Body of pancreas (tissue), 4 donors: ENCODE results near the gene ANKRD55. TPM values are rescaled to one million over a fixed set of nuclear protein-coding genes. Genes with fewer than 3 reads are reported as not detected.

Experiments
- ATAC-seq: fragments of 150-250 bp; one replicate; pipeline ENCODE4 v1.9.1; 2016
- DNase-seq, 4 donors: peaks; one replicate each; pipeline ENCODE4 v3.0.0-alpha.2; 2019
- H3K27ac ChIP-seq, 4 donors: fragments of 200-600 bp; sonication (generic); 1 replicate in 3 of 4; 2 replicates in 1 of 4; pipeline versions ENCODE4 v1.5.1 to v1.6.1; 2016 to 2019; ENCODE audit warnings: mild to moderate bottlenecking in 1 of 4, mixed read lengths in 1 of 4, moderate library complexity in 1 of 4
- H3K27me3 ChIP-seq, 2 donors: fragments of 200-600 bp; sonication (generic); one replicate each; pipeline ENCODE4 v1.6.0; 2016; ENCODE audit warnings: mild to moderate bottlenecking in 1 of 2
- H3K36me3 ChIP-seq, 2 donors: fragments of 200-600 bp; sonication (generic); replicated peaks in 1 of 2; 2 replicates each; pipeline ENCODE4 v1.5.1; 2016; ENCODE audit warnings: low read depth in 2 of 2; ENCODE audit not compliant: insufficient read depth in 1 of 2
- H3K4me1 ChIP-seq: fragments of 200-600 bp; sonication (generic); one replicate; pipeline ENCODE4 v1.6.0; 2016
- H3K4me3 ChIP-seq, 2 donors: fragments of 200-600 bp; sonication (generic); 1 replicate in 1 of 2; 2 replicates in 1 of 2; pipeline ENCODE4 v1.5.1; 2016 to 2019
- H3K9me3 ChIP-seq, 3 donors: fragments of 200-600 bp; sonication (generic); 1 replicate in 2 of 3; 2 replicates in 1 of 3; pipeline ENCODE4 v1.5.1; 2016
- CTCF ChIP-seq, 7 experiments: fragments of 450-650 bp in 4 of 7; fragments of 200-600 bp in 3 of 7; sonication (generic) in 3 of 7; IDR thresholded peaks; one replicate each; pipeline ENCODE4 v1.5.1; 2016 to 2019; ENCODE audit warnings: antibody characterized with exemption in 7 of 7
- POLR2A ChIP-seq, 3 donors: fragments of 450-650 bp; IDR thresholded peaks; one replicate each; pipeline ENCODE4 v1.6.1; 2016; ENCODE audit warnings: antibody characterized with exemption in 3 of 3, mild to moderate bottlenecking in 2 of 3
- WGBS, 2 donors: methylation state at CpG; one replicate each; pipeline ENCODE4 v1.1.5; 2017; 5-methylcytosine and 5-hydroxymethylcytosine counted together
- intact Hi-C: fragments of 100-400 bp; cut with DNase I; formaldehyde crosslinking; loops from one replicate; pipeline ENCODE4 v1.15.1; 2023
- total RNA-seq, 2 donors: library from RNA; depleted of rRNA; stranded (reverse); fragments of >200 nt; gene quantifications; one replicate each; pipeline ENCODE4 v1.1.0, GENCODE V29; 2016

The ANKRD55 gene
- total RNA-seq, 2 donors from 2014 or later: not detected

DNA sequence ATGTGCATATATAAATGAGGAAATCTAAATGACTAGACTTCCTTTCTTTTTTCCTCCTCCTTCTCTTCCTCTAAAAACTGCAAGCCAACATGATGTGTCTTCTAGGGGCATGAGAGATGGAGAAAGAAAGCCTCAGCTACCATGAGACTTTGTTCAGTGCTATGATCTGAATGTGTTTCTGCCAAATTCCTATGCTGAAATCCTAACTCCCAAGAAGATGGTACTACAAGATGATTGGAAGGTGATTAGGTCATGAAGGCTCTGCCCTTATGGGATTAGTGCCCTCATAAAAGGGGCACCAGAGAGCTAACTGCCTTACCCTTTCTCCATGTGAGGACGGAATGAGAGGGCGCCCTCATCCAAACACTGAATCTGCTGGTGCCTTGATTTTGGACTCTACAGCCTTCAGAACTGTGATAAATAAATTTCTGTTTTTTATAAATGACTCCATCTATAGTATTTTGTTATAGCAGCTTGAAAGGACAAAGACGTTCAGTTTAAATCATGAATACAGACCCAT lies 166.1 kb downstream of the ANKRD55 start:
- 87 to 93% methylated on average over 3 of the region's 3 CpGs for WGBS, 2 donors

GRCh38 chr5:56064984-56065383 lies 168.1 kb downstream of the ANKRD55 start:
- Histone ChIP-seq H3K27ac (no peak overlapping the region), H3K27me3 (no peaks in the 10 kb centered on the region), H3K9me3 (no peaks in the 10 kb centered on the region), H3K36me3 (no peaks in the 10 kb centered on the region), H3K4me3 (no peak overlapping the region), H3K4me1 (peaks cover 5% of the 10 kb centered on the region)
- 70 to 78% methylated on average over 2 of the region's 2 CpGs for WGBS, 2 donors
- DNase-seq (no peak), ATAC-seq (no peak)
- intact Hi-C loops: no loop called here
- no peak for TF ChIP-seq CTCF (IDR thresholded peaks at IDR 0.05)
- no peak for TF ChIP-seq POLR2A (IDR thresholded peaks at IDR 0.05)

More for the DNA sequence above, 166.1 kb downstream of the ANKRD55 start:
- DNase-seq: no peak
- H3K4me1 ChIP-seq: peaks cover 12% of the 10 kb centered on the region
- ATAC-seq: no peak
- H3K36me3 ChIP-seq: no peaks in the 10 kb centered on the region
- intact Hi-C loops: no loop called here
- no peak overlapping the region for H3K27ac ChIP-seq
- TF ChIP-seq CTCF (IDR thresholded peaks at IDR 0.05) (no peak), POLR2A (IDR thresholded peaks at IDR 0.05) (no peak)
- H3K9me3 ChIP-seq: no peaks in the 10 kb centered on the region
- no peak overlapping the region for H3K4me3 ChIP-seq
- no peaks in the 10 kb centered on the region for H3K27me3 ChIP-seq

GRCh38 chr5:56060276-56061110 lies 172.6 kb downstream of the ANKRD55 start:
- H3K4me1 ChIP-seq: peaks cover 23% of the 10 kb centered on the region
- no peak for ATAC-seq
- H3K27ac ChIP-seq: no peak overlapping the region
- H3K27me3 ChIP-seq: no peaks in the 10 kb centered on the region
- no peaks in the 10 kb centered on the region for H3K9me3 ChIP-seq
- H3K4me3 ChIP-seq: no peak overlapping the region
- no peak for DNase-seq
- intact Hi-C loops: no loop called here
- WGBS, 2 donors: 81 to 86% methylated on average over 10 of the region's 10 CpGs
- H3K36me3 ChIP-seq: no peaks in the 10 kb centered on the region
- TF ChIP-seq CTCF (IDR thresholded peaks at IDR 0.05): no peak
- no peak for TF ChIP-seq POLR2A (IDR thresholded peaks at IDR 0.05)

GRCh38 chr5:56059854-56060253 lies 173.3 kb downstream of the ANKRD55 start:
- TF ChIP-seq POLR2A (IDR thresholded peaks at IDR 0.05): no peak
- no peak for TF ChIP-seq CTCF (IDR thresholded peaks at IDR 0.05)
- Histone ChIP-seq H3K4me3 (no peak overlapping the region), H3K27me3 (no peaks in the 10 kb centered on the region), H3K36me3 (no peaks in the 10 kb centered on the region), H3K9me3 (no peaks in the 10 kb centered on the region), H3K4me1 (peaks cover 23% of the 10 kb centered on the region), H3K27ac (peak overlapping the region in 1 of 4 donors; percentile 73)
- ATAC-seq (no peak), DNase-seq (no peak)
- WGBS, 2 donors: 87 to 91% methylated on average over 8 of the region's 8 CpGs
- intact Hi-C loops: no loop called here
